Fibroblast of peridontal ligament (primary cell): Measurements from ENCODE around the gene KDM4D.
"Not testable (repeated sequence)": the region's sequence is repeated elsewhere in the genome, so short reads cannot be mapped to it uniquely, and the experiment has no call there.

Experiments
- DNase-seq: peaks from one replicate; pipeline ENCODE4 v3.0.0-alpha.2; 2010; ENCODE audit errors: extremely low read depth

The KDM4D gene

DNA sequence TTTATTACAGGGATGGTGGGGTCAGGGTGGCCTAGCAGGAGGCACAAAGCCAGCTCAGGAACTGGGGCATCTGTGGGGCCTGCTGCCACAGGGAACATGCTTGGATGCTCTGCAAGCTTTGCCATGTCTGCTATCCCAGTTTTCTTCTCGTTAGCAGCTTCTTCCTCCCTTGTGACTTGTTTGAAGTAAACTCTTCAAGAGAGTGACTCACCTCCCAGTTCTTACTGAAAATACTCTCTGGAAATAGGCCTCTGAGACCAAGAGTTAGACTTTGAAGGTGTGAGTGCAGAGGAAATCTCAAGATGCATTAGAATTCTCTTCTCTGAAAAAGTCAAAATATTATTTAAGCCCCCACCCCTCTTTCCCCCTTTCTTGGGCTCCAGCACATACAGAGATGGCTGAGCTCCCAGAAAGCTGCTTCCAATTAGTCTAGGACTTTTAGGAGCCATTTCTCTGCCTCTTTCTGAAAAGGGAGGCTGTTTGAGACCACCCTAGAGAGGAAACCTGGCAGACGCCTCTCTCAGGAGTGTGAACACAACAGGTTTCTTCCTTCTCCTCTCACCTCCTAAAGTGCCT, 15.3 kb upstream of the KDM4D start:
- DNase-seq, result peak; percentile 78

DNA sequence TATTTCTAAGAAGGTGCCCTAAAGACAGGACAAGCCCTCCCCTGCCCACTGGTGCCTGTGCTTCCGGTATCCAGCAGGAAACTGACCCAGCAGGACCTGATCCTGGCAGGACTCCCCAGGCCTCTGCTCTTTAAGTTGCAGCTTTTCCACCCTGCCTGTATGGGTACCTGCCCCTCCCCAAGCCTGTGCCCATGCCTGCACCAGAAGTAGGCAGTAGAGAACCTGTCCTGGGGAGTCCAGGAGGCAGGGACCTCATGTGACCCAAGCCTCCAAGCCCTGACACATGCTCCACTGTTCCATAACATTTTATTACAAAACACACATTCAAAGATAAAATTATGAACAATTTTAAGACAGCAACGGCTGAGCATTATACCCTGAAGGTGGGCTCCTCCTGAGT, 14.3 kb upstream of the KDM4D start:
- no peak for DNase-seq

DNA sequence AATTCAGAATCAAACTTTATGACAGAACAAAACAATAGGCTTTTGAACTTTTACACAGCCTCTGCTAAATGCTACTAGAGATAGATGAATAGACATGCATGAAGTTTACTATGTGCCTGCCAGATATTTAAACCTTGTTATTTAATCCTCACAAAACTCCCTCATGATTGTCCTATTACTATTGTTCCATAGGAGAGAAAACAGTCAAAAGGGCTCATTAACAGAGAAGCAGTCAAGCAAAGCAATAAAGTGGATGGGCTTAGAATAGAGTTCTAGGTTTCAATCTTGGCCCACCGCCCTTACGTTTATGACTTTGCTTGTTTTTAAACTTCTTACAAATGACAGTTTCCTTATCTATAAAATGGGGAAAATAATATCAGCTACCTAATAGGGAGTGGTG, 13.0 kb upstream of the KDM4D start:
- no peak for DNase-seq

DNA sequence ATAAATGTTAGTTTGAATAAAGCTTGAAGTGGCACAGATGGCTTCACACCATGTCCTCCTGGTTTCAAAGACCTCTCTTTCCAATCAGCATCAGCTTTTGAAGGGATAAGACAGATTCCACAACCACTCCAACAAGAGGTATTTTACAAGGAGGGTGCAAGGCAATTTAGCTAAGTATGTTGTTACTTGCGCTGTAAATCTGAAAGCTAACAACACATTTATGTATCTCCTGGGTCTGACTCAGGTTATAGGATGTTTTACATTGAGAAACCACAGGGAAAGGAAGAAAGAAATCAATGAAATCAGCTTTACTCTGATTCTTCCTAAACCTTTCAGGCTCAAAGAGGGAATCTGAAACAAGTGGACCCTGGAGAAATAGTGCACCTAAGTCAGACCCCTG, 12.3 kb upstream of the KDM4D start:
- no peak for DNase-seq

DNA sequence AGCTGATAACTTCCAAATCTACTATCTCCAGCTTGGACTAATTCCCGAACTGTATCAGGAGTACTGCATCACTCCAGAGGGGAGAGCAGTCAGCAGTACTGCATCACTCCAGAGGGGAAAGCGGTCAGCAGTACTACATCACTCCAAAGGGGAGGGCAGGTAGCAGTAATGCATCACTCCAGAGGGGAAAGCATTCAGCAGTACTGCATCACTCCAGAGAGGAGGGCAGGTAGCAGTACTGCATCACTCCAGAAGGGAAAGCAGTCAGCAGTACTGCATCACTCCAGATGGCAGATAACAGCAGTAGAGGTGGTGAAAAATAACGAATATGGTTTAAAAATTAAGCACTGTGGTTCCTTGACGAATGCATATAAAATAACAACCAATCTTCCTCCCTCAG, 8.6 kb upstream of the KDM4D start:
- no peak for DNase-seq

DNA sequence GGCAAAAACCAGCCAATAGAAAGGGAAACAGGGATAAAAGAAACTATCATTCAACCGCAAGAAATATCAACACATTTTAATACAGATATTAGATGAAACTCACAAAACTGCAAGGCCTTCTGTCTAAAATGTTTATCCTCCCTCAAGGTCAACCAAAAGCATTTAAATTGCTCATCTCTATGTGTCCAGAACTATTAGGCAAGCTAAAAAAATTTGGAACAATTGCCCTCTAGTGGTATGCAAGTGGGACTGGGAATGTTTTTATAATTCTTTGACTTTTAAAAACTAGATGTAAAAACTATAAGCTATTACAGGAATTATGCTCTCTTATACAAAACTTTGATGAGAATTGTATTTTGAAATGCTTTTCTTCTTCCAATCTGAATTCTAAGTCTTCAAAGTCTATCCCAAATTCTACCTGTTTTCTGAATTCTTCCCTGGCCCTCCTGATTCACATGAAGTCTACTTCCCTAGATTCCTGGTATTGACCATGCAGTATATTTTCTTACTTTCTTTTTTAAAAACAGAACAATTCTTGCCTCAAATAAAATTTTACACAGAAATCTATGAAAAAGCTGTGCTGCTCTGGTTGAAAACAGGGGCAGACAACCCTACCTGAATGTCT, 5.1 kb upstream of the KDM4D start:
- peak; percentile 80 for DNase-seq

DNA sequence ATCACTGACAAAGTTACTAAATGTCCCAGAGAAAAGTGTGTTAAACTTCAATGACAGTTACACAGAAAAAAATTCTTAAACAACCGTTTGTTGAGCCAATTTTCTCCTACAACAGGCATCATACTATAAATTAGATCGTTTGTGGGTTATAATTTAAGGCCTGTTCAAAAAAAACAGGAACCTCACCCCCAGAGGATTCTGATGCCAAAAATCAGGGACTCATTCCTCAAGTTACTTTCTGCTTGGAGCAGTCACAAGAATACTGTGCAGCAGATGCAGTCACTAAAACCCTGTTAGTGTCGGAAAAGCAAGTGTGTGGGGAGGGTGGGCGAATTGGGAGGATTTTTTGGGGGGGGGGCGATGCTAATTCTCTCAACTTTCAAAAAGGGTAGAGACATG, 810 bp upstream of the KDM4D start:
- DNase-seq, result no peak

DNA sequence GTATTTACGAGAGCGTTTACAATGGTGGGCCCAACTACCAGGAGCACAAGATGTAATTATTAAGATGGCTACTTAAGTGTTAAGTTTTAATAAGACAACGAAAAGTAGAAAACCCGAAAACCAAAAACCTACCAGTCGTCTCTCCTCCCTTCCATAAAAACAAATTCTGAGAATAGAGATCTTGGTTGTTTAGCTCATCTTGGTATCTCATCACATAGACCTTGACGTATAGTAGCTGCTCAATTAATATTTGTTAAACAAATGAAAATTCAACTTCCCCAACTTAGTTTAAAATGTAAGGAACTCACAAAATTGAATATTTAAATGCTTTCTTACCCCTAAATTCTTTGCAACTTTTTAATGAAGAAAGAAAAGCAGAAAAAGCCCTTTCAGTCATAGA, 669 bp downstream of the KDM4D start:
- DNase-seq, result peak; percentile 2

DNA sequence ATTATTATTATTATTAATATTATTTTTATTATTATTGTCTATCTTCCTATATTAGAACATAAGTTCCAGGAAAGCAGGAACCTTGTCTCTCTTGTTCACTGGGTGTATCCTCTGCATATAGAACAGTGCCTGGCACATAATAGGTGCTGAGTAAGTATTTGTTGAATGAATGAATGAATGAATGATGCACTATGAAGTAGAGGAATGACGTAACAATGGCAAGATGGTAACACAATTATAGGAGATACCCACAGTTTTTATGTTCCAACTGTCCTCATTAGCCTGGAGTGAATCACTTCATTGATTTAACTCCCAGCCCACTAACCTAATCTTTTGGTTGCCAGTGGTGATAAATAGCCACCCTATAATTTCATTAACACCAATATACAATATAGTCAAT, 2.1 kb downstream of the KDM4D start:
- no peak for DNase-seq

DNA sequence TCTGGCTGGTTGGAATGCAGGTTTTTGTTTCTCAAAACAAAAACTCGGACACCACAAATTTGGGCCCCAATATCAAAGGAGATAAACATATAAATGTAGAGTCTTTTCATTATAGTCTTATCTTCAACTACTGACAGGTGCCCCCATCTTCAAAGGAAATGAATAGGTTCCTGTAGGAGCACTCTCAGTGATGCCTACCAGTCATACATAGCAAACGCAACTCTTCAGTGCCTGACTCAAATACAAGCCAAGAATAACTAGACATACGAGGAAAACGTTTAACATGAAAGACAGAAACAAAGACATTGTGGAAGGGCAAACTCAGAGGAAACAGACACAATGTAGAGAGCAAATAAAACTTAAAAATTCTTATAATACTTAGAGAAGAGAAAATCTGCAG, 13.9 kb downstream of the KDM4D start:
- DNase-seq, result no peak

DNA sequence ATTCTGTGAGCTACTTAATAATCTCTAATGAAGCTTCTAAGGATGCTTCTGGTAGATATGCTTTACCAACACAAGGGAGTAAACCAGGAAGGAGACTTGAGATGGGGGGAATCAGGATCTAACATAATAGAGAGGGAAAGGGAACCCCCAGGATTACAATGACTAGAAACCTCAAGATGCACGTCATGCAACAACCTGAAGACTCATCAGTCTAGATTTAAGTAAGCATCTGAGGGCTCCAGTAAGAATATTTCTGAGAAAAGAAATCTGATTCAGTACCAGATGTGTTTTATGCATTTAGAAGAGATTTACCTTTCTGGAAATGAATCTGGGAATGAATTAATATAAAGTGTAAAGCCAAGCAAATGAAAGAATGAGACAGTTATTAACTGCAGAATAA, 15.2 kb downstream of the KDM4D start:
- DNase-seq, result no peak

DNA sequence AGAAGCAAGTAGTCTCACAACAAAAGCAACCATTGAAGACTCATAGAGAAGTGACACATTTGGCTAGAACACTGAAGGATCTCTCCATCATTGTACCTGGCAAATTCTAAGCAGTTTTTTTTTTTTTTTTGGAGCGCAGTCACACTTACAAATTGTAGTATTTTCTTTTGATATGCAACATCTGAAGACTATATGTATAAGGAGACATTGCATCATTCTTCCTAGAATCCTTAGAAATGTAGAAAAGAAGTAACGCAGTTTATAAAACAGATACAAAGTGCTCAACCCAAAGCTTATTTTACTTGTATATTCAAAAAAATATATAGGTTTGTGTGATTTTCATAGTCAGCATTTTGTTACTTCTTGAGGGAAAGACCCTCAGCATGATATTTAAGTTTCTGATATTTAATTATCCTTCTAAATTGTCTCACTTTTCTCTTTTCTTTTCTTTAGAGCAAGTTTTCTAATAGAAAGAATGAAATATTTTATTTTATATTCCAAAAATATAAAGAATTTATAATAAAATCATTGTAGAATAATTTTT, 20.0 kb downstream of the KDM4D start:
- DNase-seq, result no peak

DNA sequence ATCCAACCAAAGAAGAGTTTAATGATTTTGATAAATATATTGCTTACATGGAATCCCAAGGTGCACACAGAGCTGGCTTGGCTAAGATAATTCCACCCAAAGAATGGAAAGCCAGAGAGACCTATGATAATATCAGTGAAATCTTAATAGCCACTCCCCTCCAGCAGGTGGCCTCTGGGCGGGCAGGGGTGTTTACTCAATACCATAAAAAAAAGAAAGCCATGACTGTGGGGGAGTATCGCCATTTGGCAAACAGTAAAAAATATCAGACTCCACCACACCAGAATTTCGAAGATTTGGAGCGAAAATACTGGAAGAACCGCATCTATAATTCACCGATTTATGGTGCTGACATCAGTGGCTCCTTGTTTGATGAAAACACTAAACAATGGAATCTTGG, 23.9 kb downstream of the KDM4D start:
- no peak for DNase-seq

DNA sequence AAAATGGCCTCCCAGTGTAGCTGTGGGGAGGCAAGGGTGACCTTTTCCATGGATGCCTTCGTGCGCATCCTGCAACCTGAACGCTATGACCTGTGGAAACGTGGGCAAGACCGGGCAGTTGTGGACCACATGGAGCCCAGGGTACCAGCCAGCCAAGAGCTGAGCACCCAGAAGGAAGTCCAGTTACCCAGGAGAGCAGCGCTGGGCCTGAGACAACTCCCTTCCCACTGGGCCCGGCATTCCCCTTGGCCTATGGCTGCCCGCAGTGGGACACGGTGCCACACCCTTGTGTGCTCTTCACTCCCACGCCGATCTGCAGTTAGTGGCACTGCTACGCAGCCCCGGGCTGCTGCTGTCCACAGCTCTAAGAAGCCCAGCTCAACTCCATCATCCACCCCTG, 24.8 kb downstream of the KDM4D start:
- no peak for DNase-seq

DNA sequence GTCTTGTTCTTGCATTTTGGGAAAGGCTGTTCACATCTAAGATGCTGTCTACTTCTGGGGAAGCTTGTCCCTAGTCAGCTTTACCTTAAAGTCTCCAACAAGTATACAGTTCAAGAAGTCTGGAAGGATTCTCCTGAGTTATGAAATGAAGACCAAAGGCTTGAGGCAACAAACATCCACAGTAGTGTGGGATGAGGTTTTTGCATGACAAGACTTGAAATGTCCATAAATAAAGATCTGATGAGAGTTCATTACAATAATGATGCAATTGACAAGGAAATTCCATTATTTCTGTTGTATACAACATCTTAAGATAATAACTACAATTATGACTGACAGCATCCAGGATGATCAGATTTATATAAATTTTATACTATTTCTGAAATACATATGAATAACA, 30.2 kb downstream of the KDM4D start:
- DNase-seq, result no peak

DNA sequence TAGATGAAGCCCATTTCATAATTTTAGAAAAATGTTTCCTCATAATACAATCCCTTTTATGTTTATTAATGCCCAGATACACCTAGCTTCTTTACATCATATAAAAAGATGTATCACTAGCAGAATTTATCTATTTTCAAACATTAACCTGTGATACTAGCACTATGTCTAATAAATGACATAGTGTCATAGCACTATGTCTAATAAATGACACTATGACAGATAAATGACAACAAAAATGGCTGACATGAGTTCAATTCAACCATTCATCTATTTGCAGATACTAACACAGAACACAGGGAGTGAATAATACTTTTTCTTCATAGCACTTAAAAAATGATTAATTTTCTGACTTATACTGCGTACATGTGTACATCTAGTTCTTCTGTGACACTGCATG, 32.1 kb downstream of the KDM4D start:
- no peak for DNase-seq

DNA sequence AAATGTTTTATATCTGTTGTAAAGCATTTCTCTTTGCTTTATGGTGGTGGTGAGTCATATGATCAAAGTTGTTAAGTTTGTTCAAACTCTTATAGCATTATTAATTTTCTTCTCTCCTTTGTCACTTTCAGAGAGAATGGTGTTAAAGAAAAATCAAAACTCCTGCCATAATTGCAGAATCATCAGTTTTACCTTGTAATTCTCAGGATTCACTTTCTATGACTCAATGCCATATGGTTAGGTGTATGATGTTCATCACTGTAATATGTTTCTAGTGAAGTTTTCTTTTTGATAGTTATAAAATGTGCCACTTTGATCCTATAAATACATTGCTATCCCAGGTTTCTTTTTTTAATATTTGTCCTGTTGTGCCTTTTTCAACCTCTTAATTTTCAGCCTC, 37.9 kb downstream of the KDM4D start:
- no peak for DNase-seq

DNA sequence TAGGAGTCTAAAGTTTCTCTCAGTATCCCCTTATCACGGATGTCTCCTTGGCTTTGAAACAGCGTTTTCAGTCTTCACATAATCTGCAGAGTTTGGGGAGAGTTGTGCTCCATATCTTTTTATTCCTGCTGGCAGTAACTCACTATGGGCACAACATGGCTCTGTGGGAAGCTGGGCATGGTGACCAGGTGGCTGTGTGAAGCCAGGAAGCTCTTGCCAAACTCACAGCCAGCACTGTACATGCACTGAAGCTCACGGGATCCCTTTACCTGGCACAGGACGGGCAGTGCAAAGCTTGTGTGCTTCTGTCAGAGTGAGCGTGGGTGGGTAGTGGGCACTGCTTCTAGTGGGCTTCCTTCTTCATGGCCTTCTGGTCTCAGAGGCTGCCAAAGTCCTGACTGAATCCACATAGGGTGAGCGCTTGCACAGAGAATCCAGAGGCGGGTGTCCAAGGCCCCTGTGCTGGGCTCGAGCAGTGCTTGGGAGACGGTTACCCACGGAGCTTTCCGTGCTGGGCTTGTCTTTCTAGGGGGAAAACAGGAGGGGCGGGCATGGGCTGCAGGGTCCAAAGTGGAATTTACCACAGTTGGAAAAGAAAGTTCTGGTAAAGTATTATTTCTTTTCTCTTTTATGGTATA, 40.8 kb downstream of the KDM4D start:
- no peak for DNase-seq

DNA sequence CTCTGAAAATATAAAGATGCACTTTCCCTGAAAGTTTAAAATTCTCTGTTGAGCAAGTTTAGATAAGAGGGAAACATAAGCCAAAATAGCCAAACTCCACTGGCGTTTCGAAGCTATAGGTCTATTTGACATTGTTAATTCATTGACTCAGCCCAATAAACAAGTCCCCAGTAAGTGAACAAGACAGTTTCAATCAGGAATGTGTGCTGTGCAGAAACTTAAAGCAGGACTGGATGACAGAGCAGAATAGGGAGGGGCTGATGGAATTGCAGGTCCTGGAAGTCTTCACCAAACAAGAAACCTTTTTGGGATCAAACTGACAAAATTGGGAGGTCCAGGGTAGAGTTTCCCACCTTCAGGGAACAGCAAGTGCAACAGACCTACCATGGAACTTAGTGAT, 42.6 kb downstream of the KDM4D start:
- no peak for DNase-seq

DNA sequence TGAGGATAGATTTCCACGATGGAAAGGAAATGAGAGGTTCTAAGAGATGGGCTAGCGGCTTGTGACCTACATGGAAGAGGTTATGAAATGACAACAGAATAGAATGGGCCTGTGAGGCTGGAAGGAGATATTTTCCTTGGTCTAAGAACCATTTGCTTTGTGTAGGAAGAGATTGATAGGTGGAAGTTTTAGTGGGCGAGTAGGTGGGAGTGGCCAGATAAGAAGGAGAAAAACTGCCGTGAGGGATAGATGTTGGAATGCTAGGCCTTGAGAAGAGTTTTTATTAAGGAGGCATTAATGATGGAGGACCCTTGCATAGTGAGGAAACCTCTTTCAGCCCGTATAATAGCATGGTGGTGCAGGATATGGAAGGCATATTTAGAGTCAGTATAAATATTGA, 48.0 kb downstream of the KDM4D start:
- DNase-seq, result not testable (repeated sequence)

DNA sequence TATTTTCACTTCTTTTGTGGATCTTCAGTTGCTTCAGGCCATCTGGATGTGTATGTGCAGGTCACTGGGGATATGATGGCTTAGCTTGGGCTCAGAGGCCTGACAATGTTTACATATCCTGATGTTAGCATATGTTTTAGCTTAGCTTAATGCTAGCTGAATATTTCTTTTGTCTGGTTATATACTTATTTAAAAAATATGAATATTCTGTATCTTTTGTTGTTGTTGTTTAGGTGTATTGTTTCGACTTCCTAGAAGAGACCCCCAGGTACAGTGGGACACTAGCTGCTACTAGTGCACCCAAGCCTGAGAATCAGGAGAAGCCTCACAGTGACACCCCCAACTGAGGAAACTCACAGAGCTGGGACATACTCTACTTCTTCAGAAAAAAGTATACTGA, 51.4 kb downstream of the KDM4D start, which contains the start of gene KDM4E:
Gene KDM4E (plus strand): TSS at position 301 of the 400 bp plus-strand sequence. CDS start 300 bp downstream, outside the sequence.
- DNase-seq, result no peak

DNA sequence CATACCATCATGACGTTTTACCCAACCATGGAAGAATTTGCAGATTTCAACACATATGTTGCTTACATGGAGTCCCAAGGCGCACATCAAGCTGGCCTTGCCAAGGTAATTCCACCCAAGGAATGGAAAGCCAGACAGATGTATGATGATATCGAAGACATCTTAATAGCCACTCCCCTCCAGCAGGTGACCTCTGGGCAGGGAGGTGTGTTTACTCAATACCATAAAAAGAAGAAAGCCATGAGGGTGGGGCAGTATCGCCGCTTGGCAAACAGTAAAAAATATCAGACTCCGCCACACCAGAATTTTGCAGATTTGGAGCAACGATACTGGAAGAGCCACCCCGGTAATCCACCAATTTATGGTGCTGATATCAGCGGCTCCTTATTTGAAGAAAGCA, 52.1 kb downstream of the KDM4D start:
- not testable (repeated sequence) for DNase-seq

DNA sequence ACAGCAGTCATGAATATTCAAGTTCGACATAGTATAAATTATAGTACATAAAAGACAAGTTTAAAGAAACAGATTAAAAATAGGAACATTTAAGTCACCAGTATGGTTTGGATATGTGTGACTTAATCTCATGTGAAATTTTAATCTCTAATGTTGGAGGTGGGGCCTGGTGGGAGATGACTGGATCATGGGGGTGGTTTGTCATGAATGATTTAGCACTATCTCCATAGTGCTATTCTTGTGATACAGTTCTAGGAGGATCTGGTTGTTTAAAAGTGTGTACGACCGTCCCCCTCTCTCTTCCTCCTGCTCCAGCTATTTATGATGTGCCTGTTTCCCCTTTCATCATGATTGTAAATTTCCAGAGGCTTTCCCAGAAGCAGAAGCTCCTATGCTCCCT, 54.8 kb downstream of the KDM4D start:
- DNase-seq, result no peak
